Esophagus squamous epithelium (tissue), 5 donors: Measurements from ENCODE around the gene ULK4. TPM values are rescaled to one million over a fixed set of nuclear protein-coding genes. Genes with fewer than 3 reads are reported as not detected.

Experiments
- DNase-seq: peaks from one replicate; lab custom pipeline; 2025; lab: John Stamatoyannopoulos, UW
- H3K27ac ChIP-seq, 4 donors: fragments of 200-600 bp; sonication (generic); one replicate each; pipeline ENCODE4 v1.5.1; 2016 to 2019; ENCODE audit warnings: mild to moderate bottlenecking in 1 of 4
- H3K27me3 ChIP-seq, 4 donors: fragments of 200-600 bp; sonication (generic); 1 replicate in 3 of 4; 2 replicates in 1 of 4; pipeline versions ENCODE4 v1.5.1 to v1.6.0; 2017 to 2021; ENCODE audit warnings: antibody characterized with exemption in 1 of 4
- H3K36me3 ChIP-seq, 3 donors: fragments of 200-600 bp; sonication (generic); one replicate each; pipeline ENCODE4 v1.5.1; 2016 to 2019
- H3K4me1 ChIP-seq, 3 donors: fragments of 200-600 bp; sonication (generic); one replicate each; pipeline ENCODE4 v1.5.1; 2017 to 2019
- H3K4me3 ChIP-seq, 4 donors: fragments of 200-600 bp; sonication (generic); 1 replicate in 3 of 4; 2 replicates in 1 of 4; pipeline ENCODE4 v1.5.1; 2016 to 2019; ENCODE audit warnings: mild to moderate bottlenecking in 2 of 4, moderate library complexity in 1 of 4
- H3K9me3 ChIP-seq, 3 donors: fragments of 200-600 bp; sonication (generic); one replicate each; pipeline ENCODE4 v1.5.1; 2016 to 2019
- CTCF ChIP-seq, 6 experiments: fragments of 450-650 bp in 4 of 6; fragments of 200-600 bp in 2 of 6; sonication (generic) in 2 of 6; IDR thresholded peaks; one replicate each; pipeline ENCODE4 v1.5.1; 2016 to 2019; ENCODE audit warnings: antibody characterized with exemption in 6 of 6, mild to moderate bottlenecking in 4 of 6, moderate library complexity in 4 of 6
- POLR2A ChIP-seq, 4 donors: fragments of 450-650 bp; IDR thresholded peaks; one replicate each; pipeline ENCODE4 v1.6.1; 2017; ENCODE audit warnings: antibody characterized with exemption in 4 of 4, mild to moderate bottlenecking in 4 of 4, moderate library complexity in 3 of 4
- WGBS, 2 donors: methylation state at CpG; one replicate each; pipeline ENCODE4 v1.1.5; 2018; 5-methylcytosine and 5-hydroxymethylcytosine counted together
- intact Hi-C: fragments of 100-400 bp; cut with DNase I; formaldehyde crosslinking; loops from one replicate; pipeline ENCODE4 v1.15.0; 2022
- total RNA-seq, 4 donors: library from RNA; depleted of rRNA; stranded (reverse); fragments of >200 nt; gene quantifications; one replicate each; pipeline ENCODE4 v1.1.0, GENCODE V29; 2016
- donor health status: DM: yes; HTN: yes; CAD: no.

ULK4 gene
- total RNA-seq, 4 donors from 2014 or later, result 2.2 to 11.4 (median 7.9) TPM

DNA sequence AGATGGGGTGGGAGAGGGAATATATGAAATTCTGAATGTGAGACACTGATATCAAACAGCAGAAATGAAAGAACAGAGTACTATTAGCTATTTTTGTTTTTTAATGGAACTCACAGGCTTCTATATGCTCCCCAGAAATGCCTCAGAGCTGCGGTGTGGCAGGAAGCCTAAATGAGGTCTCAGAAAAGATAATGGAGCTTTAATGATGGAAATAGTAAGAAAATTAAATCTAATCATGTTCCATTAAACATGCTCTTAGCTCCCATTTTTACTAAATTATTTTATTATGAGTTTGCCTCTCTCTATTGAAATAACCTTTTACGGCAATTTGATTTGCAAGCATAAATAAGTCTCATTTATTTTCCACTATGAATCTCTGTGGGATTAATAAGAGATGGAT, 378.9 kb downstream of the ULK4 start:
- H3K27me3 ChIP-seq, result no peaks in the 10 kb centered on the region
- TF ChIP-seq CTCF (IDR thresholded peaks at IDR 0.05), result no peak
- no peak for TF ChIP-seq POLR2A (IDR thresholded peaks at IDR 0.05)
- H3K27ac ChIP-seq, result no peak overlapping the region
- WGBS, 2 donors, result 92 to 96% methylated on average over 2 of the region's 2 CpGs
- H3K4me3 ChIP-seq, result no peak overlapping the region
- no peaks in the 10 kb centered on the region for H3K4me1 ChIP-seq
- intact Hi-C loops, result no loop called here
- no peaks in the 10 kb centered on the region for H3K9me3 ChIP-seq
- DNase-seq, result no peak
- H3K36me3 ChIP-seq, result no peaks in the 10 kb centered on the region

DNA sequence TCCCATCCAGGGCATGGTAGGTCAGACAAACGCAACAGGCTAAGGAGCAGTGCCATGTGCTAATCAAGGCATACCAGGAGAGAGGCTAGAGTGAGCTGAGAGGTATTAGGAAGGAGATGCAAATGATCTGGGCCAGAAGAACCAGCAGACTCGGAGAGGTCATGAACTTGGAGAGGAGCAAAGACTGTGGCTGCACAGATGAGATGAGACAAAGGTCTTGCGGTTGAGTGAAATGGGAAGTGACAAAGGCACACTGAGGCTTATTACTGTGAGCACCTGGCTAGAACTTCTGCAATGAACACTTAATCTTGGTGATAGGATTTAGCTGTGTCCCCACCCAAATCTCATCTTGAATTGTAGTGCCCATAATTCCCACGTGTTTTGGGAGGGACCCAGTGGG, 380.2 kb downstream of the ULK4 start:
- no peaks in the 10 kb centered on the region for H3K4me1 ChIP-seq
- H3K36me3 ChIP-seq, result no peaks in the 10 kb centered on the region
- TF ChIP-seq POLR2A (IDR thresholded peaks at IDR 0.05) (no peak), CTCF (IDR thresholded peaks at IDR 0.05) (no peak)
- no peaks in the 10 kb centered on the region for H3K9me3 ChIP-seq
- DNase-seq, result no peak
- intact Hi-C loops, result no loop called here
- WGBS, 2 donors, result 73 to 77% methylated on average over 4 of the region's 4 CpGs
- H3K27ac ChIP-seq, result no peak overlapping the region
- H3K4me3 ChIP-seq, result no peak overlapping the region
- no peaks in the 10 kb centered on the region for H3K27me3 ChIP-seq

- DNase-seq, result no peak
- Histone ChIP-seq H3K4me1 (peaks cover 0 to 5% (median 0%) of the 10 kb centered on the region in 3 donors), H3K4me3 (no peak overlapping the region), H3K36me3 (no peaks in the 10 kb centered on the region), H3K27me3 (no peaks in the 10 kb centered on the region), H3K9me3 (no peaks in the 10 kb centered on the region), H3K27ac (no peak overlapping the region)
- intact Hi-C loops, result no loop called here
- TF ChIP-seq CTCF (IDR thresholded peaks at IDR 0.05) (no peak), POLR2A (IDR thresholded peaks at IDR 0.05) (no peak)
- 71 to 79% methylated on average over 5 to 6 of the region's 6 CpGs for WGBS, 2 donors
These were observed 381.5 kb downstream of the ULK4 start for GRCh38 chr3:41580274-41580959.

DNA sequence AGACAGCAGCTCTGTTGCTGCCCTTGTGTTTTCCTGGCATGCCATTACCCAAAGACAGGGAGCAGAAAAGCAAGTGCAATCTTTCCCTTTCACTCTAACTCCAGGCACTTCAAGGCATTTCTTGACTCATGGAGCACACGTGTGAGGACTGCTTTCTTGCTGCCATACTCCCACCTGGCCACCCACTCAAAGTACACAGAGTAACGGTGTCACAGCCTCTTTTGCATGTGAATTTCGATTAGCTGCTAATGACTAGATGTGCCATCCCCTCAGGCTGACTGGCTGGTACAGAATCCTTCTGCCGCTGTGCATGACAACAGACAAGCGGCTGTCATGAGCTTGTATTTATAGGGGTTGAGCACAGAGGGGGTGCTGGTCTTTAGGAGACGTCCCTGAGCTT, 382.0 kb downstream of the ULK4 start:
- 80 to 81% methylated on average over 6 of the region's 6 CpGs for WGBS, 2 donors
- H3K36me3 ChIP-seq, result no peaks in the 10 kb centered on the region
- H3K27me3 ChIP-seq, result no peaks in the 10 kb centered on the region
- TF ChIP-seq CTCF (IDR thresholded peaks at IDR 0.05) (no peak), POLR2A (IDR thresholded peaks at IDR 0.05) (no peak)
- intact Hi-C loops, result no loop called here
- peaks cover 0 to 10% (median 0%) of the 10 kb centered on the region in 3 donors for H3K4me1 ChIP-seq
- no peaks in the 10 kb centered on the region for H3K9me3 ChIP-seq
- H3K27ac ChIP-seq, result no peak overlapping the region
- no peak overlapping the region for H3K4me3 ChIP-seq
- no peak for DNase-seq

GRCh38 chr3:41578798-41579197, 383.1 kb downstream of the ULK4 start:
- WGBS, 2 donors, result 78 to 87% methylated on average over 5 of the region's 5 CpGs
- no peaks in the 10 kb centered on the region for H3K36me3 ChIP-seq
- no peak overlapping the region for H3K27ac ChIP-seq
- TF ChIP-seq CTCF (IDR thresholded peaks at IDR 0.05) (no peak), POLR2A (IDR thresholded peaks at IDR 0.05) (no peak)
- no peaks in the 10 kb centered on the region for H3K27me3 ChIP-seq
- no peaks in the 10 kb centered on the region for H3K9me3 ChIP-seq
- no peak for DNase-seq
- H3K4me3 ChIP-seq, result no peak overlapping the region
- peaks cover 0 to 12% (median 0%) of the 10 kb centered on the region in 3 donors for H3K4me1 ChIP-seq
- intact Hi-C loops, result no loop called here
